HUES6 (cell line): ENCODE measurements around the gene CPM.
"Not testable (repeated sequence)": the region's sequence is repeated elsewhere in the genome, so short reads cannot be mapped to it uniquely, and the experiment has no call there.

ENCODE experiments used
- H3K27ac ChIP-seq: 2 replicates; pipeline ENCODE4 v1.7.0; 2013; ENCODE audit warnings: low read depth, mild to moderate bottlenecking, low read length, inconsistent platforms
- H3K27me3 ChIP-seq: 2 replicates; pipeline ENCODE4 v1.6.1; 2013; ENCODE audit warnings: low read length; ENCODE audit not compliant: control insufficient read depth, insufficient read depth
- H3K36me3 ChIP-seq: 2 replicates; pipeline ENCODE4 v1.6.1; 2013; ENCODE audit warnings: low read length; ENCODE audit not compliant: control insufficient read depth, insufficient read depth
- H3K4me1 ChIP-seq: 2 replicates; pipeline ENCODE4 v1.6.1; 2013; ENCODE audit warnings: low read length; ENCODE audit not compliant: control insufficient read depth, insufficient read depth
- H3K4me3 ChIP-seq: 2 replicates; pipeline ENCODE4 v1.5.1; 2013; ENCODE audit warnings: low read depth, low read length
- H3K9ac ChIP-seq: one replicate; pipeline ENCODE4 v1.6.1; 2013; ENCODE audit warnings: mild to moderate bottlenecking, low read length
- H3K9me3 ChIP-seq: 2 replicates; pipeline ENCODE4 v1.6.1; 2013; ENCODE audit warnings: low read depth, low read length; ENCODE audit not compliant: control insufficient read depth, insufficient read depth

CPM gene

GRCh38 chr12:68803948-68804656, 128.9 kb downstream of the CPM start:
- H3K4me1 ChIP-seq: peaks cover 24% of the 10 kb centered on the region

GRCh38 chr12:68802911-68803651, 129.9 kb downstream of the CPM start:
- H3K9ac ChIP-seq, H3K36me3 ChIP-seq, H3K27me3 ChIP-seq, H3K9me3 ChIP-seq, H3K4me3 ChIP-seq, H3K27ac ChIP-seq: not testable (repeated sequence)
- H3K4me1 ChIP-seq: peaks cover 24% of the 10 kb centered on the region

More at GRCh38 chr12:68803948-68804656, 128.9 kb downstream of the CPM start:
- no peaks in the 10 kb centered on the region for H3K27me3 ChIP-seq
- peak overlapping the region; percentile 49; the same call in 1 of the 2 replicates for H3K4me3 ChIP-seq
- no peak overlapping the region for H3K27ac ChIP-seq
- H3K36me3 ChIP-seq: no peaks in the 10 kb centered on the region
- H3K9ac ChIP-seq: no peak overlapping the region
- no peaks in the 10 kb centered on the region for H3K9me3 ChIP-seq

GRCh38 chr12:68802372-68802745, 130.6 kb downstream of the CPM start:
- not testable (repeated sequence) for H3K4me3 ChIP-seq, H3K9me3 ChIP-seq, H3K36me3 ChIP-seq, H3K9ac ChIP-seq, H3K27me3 ChIP-seq, H3K27ac ChIP-seq
- H3K4me1 ChIP-seq: peaks cover 24% of the 10 kb centered on the region
